Skeletal muscle tissue (tissue), 4 donors: ENCODE data around the gene RYR2. TPM values are rescaled to one million over a fixed set of nuclear protein-coding genes. Genes with fewer than 3 reads are reported as not detected.

Source experiments
- H3K27ac ChIP-seq: one replicate; pipeline ENCODE4 v1.7.0; 2013; ENCODE audit warnings: mild to moderate bottlenecking, low read depth, low read length, inconsistent platforms
- H3K27me3 ChIP-seq, 3 donors: one replicate each; pipeline ENCODE4 v1.7.0; 2013; ENCODE audit warnings: low read length in 3 of 3; ENCODE audit not compliant: control insufficient read depth in 3 of 3, insufficient read depth in 3 of 3
- H3K36me3 ChIP-seq, 3 donors: one replicate each; pipeline ENCODE4 v1.7.0; 2013; ENCODE audit warnings: low read length in 3 of 3; ENCODE audit not compliant: control insufficient read depth in 3 of 3, insufficient read depth in 3 of 3
- H3K4me1 ChIP-seq, 3 donors: one replicate each; pipeline ENCODE4 v1.7.0; 2013; ENCODE audit warnings: low read length in 3 of 3, mild to moderate bottlenecking in 3 of 3; ENCODE audit not compliant: control insufficient read depth in 3 of 3, insufficient read depth in 3 of 3
- H3K4me3 ChIP-seq, 3 donors: one replicate each; pipeline ENCODE4 v1.7.0; 2013; ENCODE audit warnings: low read length in 3 of 3
- H3K9ac ChIP-seq, 3 donors: one replicate each; pipeline ENCODE4 v1.7.0; 2013; ENCODE audit warnings: low read length in 3 of 3, mild to moderate bottlenecking in 3 of 3, moderate library complexity in 2 of 3, low read depth in 1 of 3
- H3K9me3 ChIP-seq, 3 donors: one replicate each; pipeline ENCODE4 v1.7.0; 2013; ENCODE audit warnings: low read length in 3 of 3; ENCODE audit not compliant: control insufficient read depth in 3 of 3
- total RNA-seq: library from RNA; depleted of rRNA; stranded (reverse); fragments of >200 nt; gene quantifications from one replicate; pipeline ENCODE4 v1.2.3, GENCODE V29; 2014
- donor health status: Osteomylitis.

Gene RYR2
- total RNA-seq, 1 donor from 2014 or later: 5.7 TPM

DNA sequence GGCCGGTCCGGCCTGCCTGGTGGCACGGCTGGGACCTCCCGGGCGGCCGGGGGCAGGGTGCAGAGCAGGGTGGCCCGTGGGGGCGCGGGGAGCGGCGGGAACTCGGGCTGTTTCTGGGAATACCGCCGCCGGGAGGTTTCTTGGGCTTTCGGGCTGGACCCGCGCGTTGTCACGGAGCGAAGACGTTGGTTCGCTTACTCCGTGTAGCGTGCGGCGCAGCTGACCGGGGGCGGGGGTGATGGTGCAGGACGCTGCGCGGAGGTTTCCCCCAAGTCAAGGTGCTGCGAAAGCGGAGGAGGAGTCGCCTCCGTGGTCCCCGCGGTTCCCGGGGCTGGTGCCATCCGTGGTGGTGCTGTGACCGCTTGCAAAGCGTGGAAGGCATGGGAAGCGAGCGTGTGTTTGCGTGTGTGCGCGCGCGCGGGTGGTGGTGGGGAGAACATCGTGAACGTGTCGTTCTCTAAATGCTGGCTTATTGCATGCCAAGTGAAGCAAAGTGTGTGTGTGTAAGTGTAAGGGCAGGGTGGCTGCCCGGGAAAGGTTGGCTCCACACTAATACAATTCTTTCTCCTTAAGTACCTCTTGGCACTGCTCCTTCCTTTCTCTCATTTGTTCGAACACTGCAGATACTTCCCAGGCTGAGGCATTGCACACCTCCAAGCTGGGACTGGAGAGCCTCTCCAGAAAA lies 1.1 kb downstream of the RYR2 start:
- Histone ChIP-seq H3K4me3 (peak overlapping the region; percentile 23 to 51 (median 49)), H3K9ac (no peak overlapping the region), H3K27ac (no peak overlapping the region), H3K27me3 (peaks cover 24 to 47% (median 28%) of the 10 kb centered on the region in 3 donors), H3K4me1 (peaks cover 2 to 9% (median 3%) of the 10 kb centered on the region in 3 donors), H3K36me3 (no peaks in the 10 kb centered on the region), H3K9me3 (peaks cover 0 to 5% (median 2%) of the 10 kb centered on the region in 3 donors)

DNA sequence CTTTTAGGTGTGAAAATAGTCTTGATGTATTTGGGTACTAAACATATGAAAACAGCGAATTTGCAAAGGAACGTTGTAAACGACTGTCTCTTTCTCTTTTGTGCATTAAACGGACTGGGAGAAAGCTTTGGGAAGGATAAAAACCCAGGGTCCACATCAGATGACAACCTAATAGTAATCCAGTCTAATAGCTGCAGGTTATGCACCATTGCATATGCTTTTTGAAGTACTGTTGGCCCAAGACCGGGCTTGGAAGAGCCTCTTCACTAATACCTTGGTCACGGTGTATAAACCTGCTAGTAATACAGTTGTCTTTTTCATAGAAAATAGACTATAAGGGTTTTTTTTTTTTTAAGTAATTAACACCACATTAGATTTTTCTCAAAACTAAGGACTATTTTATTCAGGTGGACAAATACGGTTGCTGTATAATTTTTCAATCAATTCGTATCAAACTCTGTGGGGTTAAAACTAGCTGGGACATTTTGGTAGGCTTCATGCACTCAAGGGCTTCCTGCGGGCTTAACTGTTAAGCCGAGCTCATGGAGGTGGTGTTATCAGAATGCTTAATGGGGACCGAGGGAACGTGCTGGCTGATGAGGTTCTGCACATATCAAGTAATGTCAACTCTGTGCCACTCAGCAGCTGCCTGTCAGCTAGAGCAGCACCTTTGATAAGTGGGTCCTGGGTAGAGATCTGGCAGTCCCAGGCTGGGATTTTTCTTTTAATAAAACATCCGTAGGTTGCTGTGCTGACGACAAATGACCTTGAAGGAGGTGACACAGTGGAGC lies 2.1 kb downstream of the RYR2 start:
- no peak overlapping the region for H3K27ac ChIP-seq
- peaks cover 2 to 9% (median 3%) of the 10 kb centered on the region in 3 donors for H3K4me1 ChIP-seq
- peaks cover 26 to 48% (median 28%) of the 10 kb centered on the region in 3 donors for H3K27me3 ChIP-seq
- H3K9me3 ChIP-seq: peaks cover 0 to 5% (median 0%) of the 10 kb centered on the region in 3 donors
- no peak overlapping the region for H3K4me3 ChIP-seq
- H3K36me3 ChIP-seq: no peaks in the 10 kb centered on the region
- no peak overlapping the region for H3K9ac ChIP-seq

DNA sequence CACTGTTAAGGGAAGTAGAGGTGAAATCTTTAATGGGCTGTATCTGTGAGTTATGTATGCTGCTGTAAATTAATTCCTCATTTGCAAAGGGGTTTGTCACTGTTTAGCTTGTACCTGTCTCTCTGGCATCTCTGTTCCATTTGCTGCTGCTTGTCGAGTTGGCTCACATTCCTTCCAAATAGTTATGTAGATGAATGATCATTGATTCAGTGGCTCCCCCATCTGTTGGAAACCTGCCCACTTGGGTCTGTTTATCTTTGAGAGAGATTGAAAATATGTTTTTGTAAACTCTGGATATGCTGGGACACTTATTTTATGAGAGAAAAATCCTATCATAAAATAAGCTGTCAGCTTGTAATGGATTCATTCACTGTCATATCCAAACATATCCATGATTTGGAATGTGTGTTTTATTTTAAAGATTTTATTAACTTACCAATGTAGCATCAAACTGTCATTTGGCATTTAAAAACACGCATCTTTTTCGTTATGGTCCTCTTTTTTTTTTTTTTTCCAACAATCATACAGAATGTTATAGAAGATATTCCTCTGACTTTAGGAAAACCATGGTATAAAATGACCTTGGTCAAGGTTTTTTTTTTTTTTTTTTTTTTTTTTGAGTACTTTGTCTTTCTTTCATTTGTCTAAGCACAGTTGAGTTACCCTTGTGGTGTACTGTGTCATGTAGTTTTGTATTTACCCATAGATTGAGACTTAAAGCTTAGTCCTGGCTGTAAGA lies 3.5 kb downstream of the RYR2 start:
- no peak overlapping the region for H3K4me3 ChIP-seq
- peaks cover 2 to 9% (median 3%) of the 10 kb centered on the region in 3 donors for H3K4me1 ChIP-seq
- H3K36me3 ChIP-seq: no peaks in the 10 kb centered on the region
- H3K9ac ChIP-seq: no peak overlapping the region
- peaks cover 0 to 5% (median 0%) of the 10 kb centered on the region in 3 donors for H3K9me3 ChIP-seq
- H3K27me3 ChIP-seq: peaks cover 24 to 47% (median 28%) of the 10 kb centered on the region in 3 donors
- H3K27ac ChIP-seq: no peak overlapping the region

DNA sequence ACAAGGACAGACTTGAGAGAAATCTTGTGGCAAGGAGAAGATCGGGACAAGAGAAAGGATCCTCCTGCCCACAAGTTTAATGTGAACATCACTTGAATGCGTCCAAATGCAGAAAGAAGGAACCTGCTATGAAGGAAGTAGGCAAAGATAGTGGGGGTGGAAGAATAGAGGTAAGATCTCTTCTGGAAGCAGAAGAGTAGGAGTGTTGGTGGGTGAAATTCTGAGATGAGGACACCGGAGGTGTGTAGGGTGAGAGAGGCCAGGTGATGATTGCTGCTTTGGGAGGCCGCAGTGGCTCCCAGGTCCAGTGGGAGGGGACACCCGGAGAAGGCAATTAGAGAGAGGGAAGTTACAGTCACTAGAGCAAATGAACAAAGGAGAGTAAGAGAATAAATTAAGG lies 6.8 kb downstream of the RYR2 start:
- H3K4me1 ChIP-seq: no peaks in the 10 kb centered on the region
- no peak overlapping the region for H3K9ac ChIP-seq
- H3K27ac ChIP-seq: no peak overlapping the region
- H3K9me3 ChIP-seq: no peaks in the 10 kb centered on the region
- H3K36me3 ChIP-seq: no peaks in the 10 kb centered on the region
- H3K4me3 ChIP-seq: no peak overlapping the region
- peaks cover 3 to 15% (median 6%) of the 10 kb centered on the region in 3 donors for H3K27me3 ChIP-seq

DNA sequence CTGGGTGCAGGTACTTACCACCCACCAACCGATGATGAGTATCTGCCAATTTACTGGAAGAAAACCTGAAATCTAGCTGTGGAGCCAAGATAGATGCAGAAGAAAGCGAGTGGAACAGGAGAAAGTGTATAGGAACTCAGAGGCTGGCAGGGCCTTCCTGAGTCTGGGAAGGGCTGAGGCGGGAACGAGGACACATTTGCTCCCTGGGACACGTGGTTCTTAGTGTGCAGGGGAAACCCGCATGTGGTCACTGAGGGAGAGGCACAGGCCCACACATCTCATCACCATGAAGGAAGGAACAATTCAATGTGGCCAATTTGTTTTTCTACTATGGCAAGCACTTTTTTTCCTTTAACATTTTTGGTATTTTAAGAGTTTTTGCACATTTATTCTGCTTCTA lies 8.2 kb downstream of the RYR2 start:
- Histone ChIP-seq H3K4me1 (no peaks in the 10 kb centered on the region), H3K9ac (no peak overlapping the region), H3K27ac (no peak overlapping the region), H3K36me3 (no peaks in the 10 kb centered on the region), H3K4me3 (no peak overlapping the region), H3K27me3 (peaks cover 3 to 9% (median 5%) of the 10 kb centered on the region in 3 donors), H3K9me3 (no peaks in the 10 kb centered on the region)

DNA sequence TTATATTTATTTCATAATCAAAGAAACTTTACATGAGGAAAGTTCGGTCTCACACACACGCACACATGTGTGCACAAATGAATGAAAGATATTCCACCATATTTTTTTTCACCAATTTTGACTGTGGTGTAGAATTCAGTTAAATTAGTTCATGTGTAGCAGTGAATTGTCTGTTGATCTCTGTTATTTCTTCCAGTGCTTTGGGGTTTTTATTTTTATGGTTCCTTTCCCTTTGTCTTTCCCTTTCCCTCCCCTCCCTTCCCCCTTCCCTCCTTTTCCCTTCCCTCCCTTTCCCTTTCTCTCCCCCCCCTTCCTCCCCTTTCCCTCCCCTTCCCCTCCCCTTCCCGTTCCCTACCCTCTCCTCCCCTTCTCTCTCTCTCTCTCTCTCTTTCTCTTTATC lies 8.9 kb downstream of the RYR2 start:
- no peak overlapping the region for H3K27ac ChIP-seq
- no peaks in the 10 kb centered on the region for H3K9me3 ChIP-seq
- H3K9ac ChIP-seq: no peak overlapping the region
- H3K4me3 ChIP-seq: no peak overlapping the region
- no peaks in the 10 kb centered on the region for H3K4me1 ChIP-seq
- H3K36me3 ChIP-seq: no peaks in the 10 kb centered on the region
- H3K27me3 ChIP-seq: peaks cover 3 to 9% (median 4%) of the 10 kb centered on the region in 3 donors

DNA sequence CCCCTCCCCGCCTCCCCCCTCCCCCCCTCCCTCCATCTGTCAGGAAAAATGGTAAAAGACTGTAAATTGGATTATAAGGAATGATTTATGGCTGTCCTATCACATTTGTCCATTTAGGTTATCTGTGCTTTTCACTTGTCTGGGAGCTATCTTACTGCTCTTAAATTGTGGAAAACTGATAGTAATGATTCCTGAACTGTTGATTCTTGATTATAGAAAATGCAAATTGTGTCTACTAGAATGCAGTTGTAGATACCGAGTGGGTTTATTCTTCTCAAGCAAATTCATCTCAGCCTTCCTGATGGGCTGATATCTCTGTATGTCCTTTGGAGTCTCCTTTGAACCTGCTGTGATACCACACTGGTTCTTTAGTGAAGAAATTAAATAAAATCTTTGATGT lies 12.3 kb downstream of the RYR2 start:
- no peaks in the 10 kb centered on the region for H3K4me1 ChIP-seq
- no peaks in the 10 kb centered on the region for H3K9me3 ChIP-seq
- no peak overlapping the region for H3K4me3 ChIP-seq
- H3K27me3 ChIP-seq: peaks cover 0 to 4% (median 2%) of the 10 kb centered on the region in 3 donors
- H3K27ac ChIP-seq: no peak overlapping the region
- H3K36me3 ChIP-seq: no peaks in the 10 kb centered on the region
- H3K9ac ChIP-seq: no peak overlapping the region

DNA sequence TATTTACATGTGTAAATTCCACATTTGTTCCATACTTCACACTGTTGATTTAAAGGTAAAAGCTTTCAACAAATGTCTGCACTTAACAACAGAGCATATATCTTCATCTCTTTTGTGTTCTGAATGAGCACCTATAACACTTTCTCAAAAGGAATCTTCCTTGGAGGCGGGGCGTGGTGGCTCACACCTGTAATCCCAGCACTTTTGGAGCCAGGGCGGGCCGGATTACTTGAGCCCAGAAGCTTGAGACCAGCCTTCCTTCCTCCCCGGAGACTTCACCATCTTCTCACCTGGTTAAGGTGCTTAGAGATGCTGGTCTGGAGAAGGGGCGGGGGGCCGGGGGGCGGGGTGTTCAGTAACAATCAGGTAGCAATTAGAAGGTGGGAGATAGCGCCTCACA lies 16.5 kb downstream of the RYR2 start:
- Histone ChIP-seq H3K27me3 (peaks cover 0 to 4% (median 0%) of the 10 kb centered on the region in 3 donors), H3K9me3 (no peaks in the 10 kb centered on the region), H3K9ac (no peak overlapping the region), H3K4me1 (no peaks in the 10 kb centered on the region), H3K4me3 (no peak overlapping the region), H3K27ac (no peak overlapping the region), H3K36me3 (no peaks in the 10 kb centered on the region)

DNA sequence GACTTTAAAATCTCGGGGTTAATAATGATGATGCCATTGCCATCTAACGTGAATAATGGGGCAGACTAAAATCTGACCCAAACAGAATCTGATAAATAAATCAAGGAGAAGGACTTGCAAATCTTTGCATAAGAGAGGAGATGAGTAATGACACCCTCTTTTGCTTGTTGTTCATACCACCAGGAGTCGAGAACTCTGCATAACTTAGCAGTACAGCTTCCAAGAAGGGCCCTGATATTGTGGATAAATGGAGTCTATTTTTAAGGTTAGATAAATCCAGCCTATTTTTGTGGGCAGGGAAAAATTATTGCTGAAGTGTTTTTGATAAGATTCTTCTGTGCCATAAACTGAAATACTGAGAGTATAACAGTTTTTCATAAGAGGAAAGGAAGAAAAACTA lies 17.3 kb downstream of the RYR2 start:
- H3K4me1 ChIP-seq: no peaks in the 10 kb centered on the region
- H3K27me3 ChIP-seq: peaks cover 0 to 4% (median 0%) of the 10 kb centered on the region in 3 donors
- H3K9ac ChIP-seq: no peak overlapping the region
- no peak overlapping the region for H3K4me3 ChIP-seq
- H3K9me3 ChIP-seq: no peaks in the 10 kb centered on the region
- no peak overlapping the region for H3K27ac ChIP-seq
- no peaks in the 10 kb centered on the region for H3K36me3 ChIP-seq
